HG03108 (cell line): Measurements from ENCODE around the gene PICK1.
"Not testable (repeated sequence)": the region's sequence is repeated elsewhere in the genome, so short reads cannot be mapped to it uniquely, and the experiment has no call there.

Source experiments
- ATAC-seq: cut with Tn5 transposase; IDR thresholded peaks from one replicate; pipeline ENCODE4 v1.9.1; 2021; ENCODE audit warnings: moderate library complexity; ENCODE audit not compliant: unreplicated experiment

The PICK1 gene

GRCh38 chr22:38030311-38031133, 26.7 kb upstream of the PICK1 start:
- no peak for ATAC-seq

- no peak for ATAC-seq
Measured at GRCh38 chr22:38031491-38031890, 25.7 kb upstream of the PICK1 start.

- no peak for ATAC-seq
Measured at GRCh38 chr22:38032681-38033521, 24.3 kb upstream of the PICK1 start.

- no peak for ATAC-seq
Measured at GRCh38 chr22:38033522-38034277, 23.5 kb upstream of the PICK1 start.

- ATAC-seq = no peak
Measured at GRCh38 chr22:38034278-38034882, 22.8 kb upstream of the PICK1 start.

- no peak for ATAC-seq
Measured at GRCh38 chr22:38034884-38035529, 22.2 kb upstream of the PICK1 start.

- ATAC-seq = no peak
Measured at GRCh38 chr22:38035530-38035885, 21.7 kb upstream of the PICK1 start.

GRCh38 chr22:38036392-38037062, 20.7 kb upstream of the PICK1 start:
- ATAC-seq = no peak

- not testable (repeated sequence) for ATAC-seq
Measured at GRCh38 chr22:38037367-38038150, 19.6 kb upstream of the PICK1 start.

GRCh38 chr22:38038426-38038825, 18.8 kb upstream of the PICK1 start:
- no peak for ATAC-seq

GRCh38 chr22:38038890-38039812, 18.1 kb upstream of the PICK1 start:
- ATAC-seq = no peak

- no peak for ATAC-seq
Measured at GRCh38 chr22:38040953-38041759, 16.0 kb upstream of the PICK1 start.

GRCh38 chr22:38041760-38042487, 15.3 kb upstream of the PICK1 start:
- ATAC-seq = no peak

- no peak for ATAC-seq
Measured at GRCh38 chr22:38042488-38042790, 14.8 kb upstream of the PICK1 start.

GRCh38 chr22:38043151-38044039, 13.8 kb upstream of the PICK1 start:
- ATAC-seq = no peak
